SH-SY5Y (cell line): ENCODE measurements around the gene SH3D19.

Experiments
- GATA2 ChIP-seq: IDR thresholded peaks from 2 replicates; pipeline ENCODE4 v1.6.1; 2011; ENCODE audit warnings: mild to moderate bottlenecking, low read depth, low read length
- GATA3 ChIP-seq: IDR thresholded peaks from 2 replicates; pipeline ENCODE4 v1.6.1; 2011; ENCODE audit warnings: low read depth, mild to moderate bottlenecking, low read length, moderate library complexity

The SH3D19 gene

DNA sequence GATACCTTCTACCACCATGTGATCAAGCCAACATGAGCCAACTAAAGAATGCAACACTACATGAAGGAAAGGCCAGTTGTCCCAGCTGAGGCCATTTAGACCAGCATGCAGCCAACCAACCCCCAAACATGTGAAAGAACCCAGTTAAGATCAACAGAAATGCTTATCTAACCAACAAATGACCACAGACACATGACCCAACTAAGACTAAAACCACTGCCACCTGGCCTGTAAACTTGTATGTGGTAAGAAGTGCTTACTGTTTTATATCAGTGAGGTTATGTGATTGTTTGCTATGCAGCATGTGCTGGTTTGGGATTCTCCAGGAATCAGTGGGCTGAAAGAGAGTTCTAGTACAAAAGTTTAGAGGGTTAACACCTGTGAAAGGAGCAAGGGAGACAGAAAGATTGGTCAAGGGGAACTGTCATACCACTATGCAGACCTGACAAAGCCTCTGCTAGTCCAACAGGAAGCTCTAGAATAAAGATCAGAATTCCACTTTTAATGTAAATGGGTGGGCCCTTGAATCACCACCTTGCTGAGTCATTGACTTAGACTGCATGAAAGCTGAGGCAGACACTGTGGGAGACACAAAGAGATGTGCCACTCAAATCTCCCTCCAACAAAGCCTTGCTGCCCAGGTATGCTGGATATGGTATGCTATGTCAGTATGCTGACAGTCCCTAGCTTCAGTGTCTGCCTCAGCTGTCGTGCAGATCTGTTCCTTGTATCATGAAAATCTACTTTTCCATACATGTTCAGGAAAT lies 6.1 kb upstream of the SH3D19 start:
- no peak for TF ChIP-seq GATA2

DNA sequence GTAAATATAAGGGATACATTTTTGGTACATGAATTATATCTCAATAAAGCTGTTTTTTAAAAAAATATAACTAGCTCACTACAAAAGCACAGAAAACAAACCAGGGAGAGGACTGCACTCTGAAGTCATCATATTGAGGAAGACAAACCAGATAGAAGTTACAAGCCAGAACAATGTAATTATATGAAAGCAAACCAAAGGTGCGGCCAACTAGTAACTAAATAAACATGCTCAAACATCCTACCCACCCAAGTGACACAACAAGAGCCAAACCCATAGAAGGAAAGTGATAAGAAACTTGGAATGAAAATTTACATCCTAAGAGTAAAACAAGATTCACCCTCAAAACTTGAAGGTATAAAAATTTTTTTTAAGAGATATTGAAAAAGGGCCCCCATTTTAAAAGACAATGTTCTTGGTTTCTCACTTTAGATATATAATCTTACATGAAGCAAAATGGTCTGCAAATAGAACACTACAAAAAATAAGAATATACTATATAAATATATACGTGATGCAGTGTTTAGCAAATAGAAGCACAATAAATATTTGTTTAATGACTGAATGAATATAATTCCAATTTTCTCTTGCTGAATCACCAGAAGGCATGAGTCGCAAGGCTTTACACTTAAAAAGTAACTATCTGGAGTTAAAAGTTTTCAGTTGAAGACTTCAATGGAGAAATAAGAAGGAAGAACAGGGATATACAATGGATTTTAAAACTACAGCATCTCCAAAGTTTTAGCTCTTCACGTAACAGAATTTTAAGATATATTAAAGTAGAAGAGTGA lies 4.0 kb upstream of the SH3D19 start:
- TF ChIP-seq GATA3 (no peak), GATA2 (no peak)

DNA sequence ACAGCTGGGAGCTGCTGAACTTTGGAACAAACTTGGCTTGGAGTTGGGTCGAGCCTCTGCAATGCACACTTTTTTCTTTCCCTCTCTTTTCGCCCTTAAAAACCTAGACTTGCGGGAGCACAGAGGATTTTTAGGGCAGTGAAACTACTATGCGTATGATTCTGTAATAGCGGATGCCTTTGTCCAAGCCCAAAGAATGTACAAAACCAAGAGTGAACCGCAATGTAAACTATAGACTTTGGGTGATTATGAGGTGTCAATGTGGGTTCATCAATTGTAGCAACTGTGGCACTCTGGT lies 493 bp upstream of the SH3D19 start:
- TF ChIP-seq GATA3 (no peak), GATA2 (no peak)

DNA sequence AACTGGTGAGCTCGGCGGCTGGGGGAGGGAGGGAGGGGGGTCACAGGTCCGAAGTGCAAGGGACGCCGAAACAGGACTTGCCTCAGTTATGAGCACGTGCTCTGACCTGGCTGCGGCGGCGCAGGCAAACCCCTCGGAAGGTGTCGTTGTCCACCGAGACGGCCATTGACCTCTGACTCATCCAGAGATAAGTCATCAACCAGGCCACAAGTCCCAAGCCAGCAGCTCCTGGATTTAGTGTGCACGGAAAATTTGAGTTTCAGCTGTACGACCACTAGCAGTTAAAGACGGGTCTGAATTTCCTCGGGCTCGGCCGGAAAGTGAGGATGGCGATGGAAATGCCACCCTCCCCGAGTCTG lies 674 bp downstream of the SH3D19 start:
- no peak for TF ChIP-seq GATA3
- TF ChIP-seq GATA2: no peak

DNA sequence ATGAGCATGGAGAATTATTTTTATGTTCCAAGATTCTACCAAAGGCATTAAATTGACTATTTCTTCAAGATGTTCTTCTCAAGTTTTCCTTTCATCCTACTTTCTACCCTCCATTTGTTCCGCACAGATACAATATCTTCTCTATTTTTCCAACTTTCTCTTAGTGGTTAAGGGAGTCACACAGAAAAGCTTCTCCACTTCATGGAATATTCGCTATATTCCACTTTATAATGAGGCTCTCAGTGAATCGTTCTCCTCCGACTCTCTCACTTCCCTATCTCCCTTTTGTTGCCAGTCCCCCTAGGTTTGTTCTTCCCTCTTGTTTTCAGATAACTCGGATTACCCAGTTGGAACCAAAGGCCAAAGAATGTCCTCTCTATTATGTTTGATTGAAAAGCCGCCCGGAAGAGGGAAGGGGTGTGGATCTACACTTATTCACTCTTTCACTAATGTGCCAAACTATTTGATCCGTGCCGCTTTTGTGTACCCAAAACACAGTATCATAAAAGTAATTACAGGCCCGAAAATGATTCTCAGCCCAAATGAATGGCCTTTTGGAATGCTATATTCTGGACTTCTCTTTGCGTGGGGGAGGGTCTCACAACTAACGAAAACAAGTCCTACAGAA lies 1.2 kb downstream of the SH3D19 start:
- no peak for TF ChIP-seq GATA3
- TF ChIP-seq GATA2: no peak

DNA sequence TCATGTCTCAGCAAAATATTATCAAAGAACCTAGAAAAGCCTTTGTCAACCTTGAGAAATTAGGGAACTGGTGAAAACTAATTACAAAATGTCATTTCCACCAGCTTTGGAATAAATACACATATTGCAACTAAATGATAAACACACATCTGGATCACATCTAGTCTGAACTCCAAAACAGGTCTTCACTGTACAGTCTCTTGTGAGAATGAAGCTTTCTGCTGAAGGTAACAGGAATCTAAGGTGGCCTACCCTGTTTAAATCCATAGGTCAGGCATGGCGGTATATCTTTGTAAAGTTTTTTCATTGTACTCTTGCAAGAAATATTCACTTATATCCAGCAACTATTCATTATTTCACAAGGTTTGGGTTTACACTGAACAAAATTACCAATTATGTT lies 1.7 kb downstream of the SH3D19 start:
- TF ChIP-seq GATA2 (no peak), GATA3 (no peak)

DNA sequence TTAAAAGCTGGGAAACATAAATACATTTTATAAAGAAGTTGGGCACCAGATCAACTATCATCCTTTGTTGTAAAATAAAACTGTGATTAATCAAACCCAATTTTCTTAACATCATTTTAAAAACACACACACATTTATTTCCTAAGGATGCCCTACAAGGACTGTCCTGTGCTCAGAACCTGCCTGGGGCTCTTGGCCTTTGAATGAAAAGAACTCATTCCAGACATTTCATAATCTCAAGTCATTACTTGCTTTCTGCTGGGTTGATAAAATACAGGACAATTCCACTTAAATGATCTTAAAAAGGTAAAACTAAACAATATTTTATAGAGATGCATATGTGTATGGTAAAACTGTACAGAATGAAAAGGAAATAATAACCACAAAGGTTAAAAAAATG lies 2.8 kb downstream of the SH3D19 start:
- TF ChIP-seq GATA3 (no peak), GATA2 (no peak)

DNA sequence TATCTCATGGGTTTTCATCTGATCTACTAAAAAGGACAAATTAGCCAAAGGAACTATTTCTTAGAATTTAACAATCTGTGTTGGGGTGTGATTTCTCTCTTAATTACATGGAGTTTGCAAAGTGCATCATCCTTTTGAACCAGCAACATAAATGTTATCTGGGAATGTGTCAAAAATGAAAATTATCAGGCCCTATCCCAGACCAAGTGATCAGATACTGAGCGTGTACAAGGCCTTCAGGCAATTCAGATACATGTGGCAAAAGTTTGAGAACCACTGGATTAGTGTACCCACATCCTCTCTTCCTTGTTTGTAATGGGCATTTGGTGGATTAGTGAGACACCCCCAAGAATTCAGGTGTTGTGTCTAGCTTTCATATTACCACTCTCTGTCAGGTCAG lies 3.8 kb downstream of the SH3D19 start:
- TF ChIP-seq GATA3: peak; percentile 74
- peak; percentile 49; the same call in 1 of the 2 replicates for TF ChIP-seq GATA2

DNA sequence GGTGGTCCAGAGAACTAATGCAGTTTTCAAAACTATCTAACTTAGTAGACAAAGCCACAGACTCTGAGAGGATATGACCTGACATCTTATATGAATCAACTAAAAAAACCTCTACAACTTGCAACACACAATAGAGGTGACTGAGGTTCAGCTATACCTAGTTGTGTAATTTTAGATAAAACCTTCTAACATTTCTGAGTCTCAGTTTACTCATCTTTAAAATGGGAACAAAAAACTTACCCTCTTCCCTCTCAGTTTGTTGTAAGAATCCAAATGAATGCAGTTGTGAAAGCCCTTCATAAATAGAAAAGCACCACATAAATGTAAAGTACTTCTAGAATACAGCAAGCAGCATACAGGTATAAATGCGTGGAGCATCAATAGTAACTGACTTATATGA lies 5.9 kb downstream of the SH3D19 start:
- no peak for TF ChIP-seq GATA3
- TF ChIP-seq GATA2: no peak

DNA sequence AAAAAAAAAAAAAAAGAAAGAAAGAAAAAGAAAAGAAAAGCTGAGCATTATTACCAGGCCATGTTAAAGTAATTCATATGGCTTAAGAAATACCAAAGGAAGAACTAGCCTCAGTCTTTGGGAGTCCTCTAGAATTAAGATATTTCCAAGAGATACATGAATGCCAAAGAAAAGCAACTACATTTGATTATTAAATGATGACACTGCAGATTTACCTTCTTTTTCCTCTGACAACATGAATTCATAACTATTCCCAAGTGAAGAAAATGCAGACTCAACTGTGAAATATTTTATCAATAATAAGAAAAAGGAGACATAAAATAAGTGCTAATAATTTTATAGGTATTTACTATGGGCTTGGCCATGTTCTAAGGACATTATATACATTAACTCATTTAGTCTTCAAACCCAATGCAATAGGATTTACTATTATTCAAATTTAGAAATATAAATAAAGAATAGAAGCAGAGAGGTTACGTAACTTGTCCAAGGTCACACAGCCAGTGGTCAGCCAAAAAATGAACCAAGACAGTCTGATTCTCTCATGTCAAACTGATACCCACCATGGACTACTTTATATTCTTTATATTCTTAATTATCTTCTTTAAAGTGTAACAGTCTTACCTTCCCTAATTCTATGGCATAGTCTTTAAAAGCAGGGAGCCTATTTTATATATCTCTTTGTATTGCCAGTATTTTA lies 6.9 kb downstream of the SH3D19 start:
- no peak for TF ChIP-seq GATA2
- no peak for TF ChIP-seq GATA3

DNA sequence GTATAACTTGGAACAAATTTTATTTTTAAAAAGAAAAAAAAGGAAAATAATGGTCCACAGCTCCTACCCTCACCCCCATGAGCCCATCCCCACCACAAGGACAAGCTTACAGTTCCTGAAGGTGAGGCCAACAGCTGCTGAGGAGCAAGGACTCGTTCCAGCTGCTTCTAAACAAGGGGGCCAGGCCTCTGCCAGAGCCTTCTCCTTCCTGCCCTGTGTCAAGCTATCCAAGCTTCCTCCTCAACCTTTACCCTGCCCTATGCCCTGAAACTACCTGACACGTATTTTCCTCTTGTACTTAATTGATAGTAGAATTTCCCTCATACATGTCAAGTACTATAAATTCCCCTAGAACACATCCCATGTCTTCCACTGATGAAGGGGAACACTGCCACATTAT lies 8.8 kb downstream of the SH3D19 start:
- TF ChIP-seq GATA3 (no peak), GATA2 (no peak)

DNA sequence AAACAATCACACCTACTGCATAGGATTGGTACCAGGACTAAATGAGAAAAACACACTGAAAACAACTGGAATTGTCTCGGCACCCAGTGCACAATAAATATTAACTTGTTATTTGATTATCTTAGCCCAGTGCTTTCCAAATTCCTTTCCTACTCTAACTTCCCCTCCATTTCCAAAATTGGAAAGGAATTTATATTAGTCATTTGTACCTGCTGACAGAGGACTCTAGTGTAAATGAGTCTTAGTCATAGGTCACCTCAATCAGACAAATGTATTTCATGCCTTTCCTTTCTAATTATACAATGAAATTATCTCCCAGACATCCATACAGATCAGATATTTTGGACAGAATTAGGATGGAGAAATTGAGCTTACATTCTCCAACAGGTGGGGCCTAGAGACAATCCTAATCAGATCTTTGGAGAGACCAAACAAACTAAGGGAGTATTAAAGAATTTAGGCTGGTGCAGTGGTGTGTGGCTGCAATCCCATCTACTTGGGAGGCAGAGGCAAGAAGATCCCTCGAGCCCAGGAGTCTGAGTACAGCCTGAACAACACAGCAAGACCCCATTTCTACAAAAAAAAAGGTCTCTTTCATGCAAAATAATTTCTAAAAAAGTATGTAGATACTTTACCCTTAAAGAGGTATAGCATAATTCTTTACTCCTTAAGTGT lies 10.1 kb downstream of the SH3D19 start:
- TF ChIP-seq GATA2 (no peak), GATA3 (no peak)

DNA sequence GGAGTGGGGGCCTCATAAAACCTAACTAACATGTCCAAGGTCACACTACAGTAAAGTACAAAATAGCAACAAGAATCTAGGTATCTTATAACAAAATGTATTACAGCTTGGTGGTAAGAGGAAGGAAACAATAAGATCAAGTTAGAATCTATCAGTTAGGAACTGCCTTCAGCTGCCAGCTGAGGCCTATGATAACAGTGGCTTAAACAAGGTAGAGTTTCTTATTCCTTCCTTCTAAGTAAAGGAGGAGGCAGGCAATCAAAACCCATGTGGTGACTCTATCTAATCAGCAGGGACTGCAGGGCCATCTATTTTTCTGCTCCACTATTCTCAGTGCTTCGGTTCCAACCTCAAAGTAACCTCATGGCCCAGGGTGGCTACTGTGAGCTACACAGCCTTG lies 10.9 kb downstream of the SH3D19 start:
- TF ChIP-seq GATA3 (no peak), GATA2 (no peak)

DNA sequence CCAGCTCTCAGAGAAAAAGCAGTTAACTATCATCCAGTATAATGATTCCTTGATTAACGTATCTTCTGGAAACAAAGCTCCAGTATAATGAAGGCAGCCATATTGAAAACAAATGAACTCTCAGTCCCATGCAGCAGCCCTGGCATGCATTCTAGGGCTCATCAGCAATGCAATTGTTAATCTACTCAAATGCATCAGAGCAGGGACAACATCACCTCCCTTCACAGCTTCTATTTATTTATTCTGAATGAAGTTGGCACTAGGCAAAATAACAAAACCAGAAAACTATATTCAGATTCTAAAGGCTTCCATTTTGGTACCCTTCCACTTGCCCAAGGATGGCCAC lies 11.4 kb downstream of the SH3D19 start:
- TF ChIP-seq GATA2 (no peak), GATA3 (no peak)
